Myocyte (in vitro differentiated cells): Measurements from ENCODE around the gene C1orf50. TPM values are rescaled to one million over a fixed set of nuclear protein-coding genes. Genes with fewer than 3 reads are reported as not detected.
"Not testable (repeated sequence)": the region's sequence is repeated elsewhere in the genome, so short reads cannot be mapped to it uniquely, and the experiment has no call there.

Experiments
- DNase-seq: peaks from one replicate; pipeline ENCODE4 v3.0.0-alpha.2; 2012; ENCODE audit warnings: low read depth
- total RNA-seq: library from RNA; depleted of rRNA; stranded (reverse); fragments of >200 nt; gene quantifications from 2 replicates; pipeline ENCODE4 v1.2.3, GENCODE V29; 2014

C1orf50 gene
- total RNA-seq, 1 donor from 2014 or later: 12.5 TPM

GRCh38 chr1:42797979-42798378 is 30.9 kb downstream of the C1orf50 start:
- no peak for DNase-seq

- DNase-seq: peak; percentile 48
Observed at GRCh38 chr1:42801832-42802473, 34.9 kb downstream of the C1orf50 start.

- DNase-seq: peak; percentile 57
Observed at GRCh38 chr1:42806171-42806570, 39.1 kb downstream of the C1orf50 start.

GRCh38 chr1:42806593-42806992 is 39.5 kb downstream of the C1orf50 start:
- peak; percentile 56 for DNase-seq

GRCh38 chr1:42807056-42807668 is 40.1 kb downstream of the C1orf50 start:
- DNase-seq: peak; percentile 91

- not testable (repeated sequence) for DNase-seq
Observed at GRCh38 chr1:42814815-42815214, 47.8 kb downstream of the C1orf50 start.

GRCh38 chr1:42815941-42816584 is 49.0 kb downstream of the C1orf50 start:
- no peak for DNase-seq

- peak; percentile 88 for DNase-seq
Observed at GRCh38 chr1:42816585-42817439, 49.8 kb downstream of the C1orf50 start, which contains the start of the genes ERMAP and SVBP. Gene ERMAP, plus strand, starts transcription at chr1:42817122. Its CDS starts 13,327 bp downstream, at chr1:42830449. Gene SVBP, minus strand, starts transcription at chr1:42817397. Its CDS starts 853 bp downstream, at chr1:42816544.

GRCh38 chr1:42817440-42817767 is 50.4 kb downstream of the C1orf50 start:
- DNase-seq: no peak

- no peak for DNase-seq
Observed at GRCh38 chr1:42817976-42818375, 50.9 kb downstream of the C1orf50 start.

DNA sequence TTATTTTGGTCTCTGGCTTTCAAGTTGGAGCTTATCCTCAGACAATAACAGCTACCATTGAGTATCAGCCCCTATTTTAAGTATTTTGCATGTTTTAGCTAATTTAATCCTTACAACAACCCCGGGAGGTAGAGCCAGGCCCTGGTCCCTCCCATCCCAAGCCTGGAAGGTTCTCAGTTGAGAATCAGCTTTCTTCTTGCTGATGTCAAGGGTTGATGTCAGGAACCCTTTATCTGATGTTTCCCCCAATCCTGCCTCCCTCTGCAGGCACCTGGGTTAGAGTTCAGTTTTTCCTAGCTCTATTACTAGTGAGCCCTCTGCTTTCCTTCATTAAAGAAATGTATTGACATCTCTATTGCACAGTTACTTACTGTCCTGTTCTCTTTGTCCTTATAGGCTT is 53.8 kb downstream of the C1orf50 start:
- no peak for DNase-seq

- DNase-seq: no peak
Observed at GRCh38 chr1:42821690-42822089, 54.6 kb downstream of the C1orf50 start.

DNA sequence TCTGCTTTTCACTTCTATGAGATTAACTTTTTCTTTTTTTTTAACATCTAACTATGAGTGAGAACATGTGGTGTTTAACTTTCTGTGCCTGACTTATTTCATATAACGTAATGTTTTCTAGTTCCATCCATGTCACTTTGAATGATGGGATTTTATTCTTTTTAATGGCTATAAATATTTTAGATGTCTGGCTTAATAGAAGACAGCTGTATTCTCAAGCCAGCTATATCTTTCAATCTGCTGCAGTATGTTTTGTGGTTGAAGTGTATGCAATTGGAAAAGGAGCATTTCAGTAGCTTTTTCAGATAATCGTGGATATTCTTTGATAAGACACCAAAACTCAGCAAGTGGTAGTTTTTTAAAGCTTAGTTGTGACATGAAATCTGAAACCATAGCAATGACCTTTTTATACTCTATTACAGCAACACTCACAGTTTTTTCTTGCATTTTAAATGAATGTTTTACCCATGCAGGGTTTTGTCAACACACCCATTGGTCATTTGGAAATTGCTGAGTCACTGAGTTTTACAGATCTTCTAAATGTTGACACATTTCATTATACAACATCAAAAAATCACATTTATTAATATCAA is 55.8 kb downstream of the C1orf50 start:
- DNase-seq: no peak

GRCh38 chr1:42824481-42825035 is 57.5 kb downstream of the C1orf50 start:
- no peak for DNase-seq

- no peak for DNase-seq
Observed at GRCh38 chr1:42825036-42825851, 58.2 kb downstream of the C1orf50 start.

Other genes starting within 250 kb of the C1orf50 start
- 24.3 and 42.2 TPM in 2 replicates for gene PPIH, start 108.8 kb upstream of the C1orf50 start, total RNA-seq
- gene YBX1, start 84.8 kb upstream of the C1orf50 start, total RNA-seq: 958 and 1,013 TPM in 2 replicates
- gene CLDN19, start 27.0 kb upstream of the C1orf50 start, total RNA-seq: not detected in 2 replicates
- 53.0 and 57.3 TPM in 2 replicates for gene P3H1, start 221 bp upstream of the C1orf50 start, total RNA-seq
- 0.03 and 0.05 TPM in 2 replicates for gene TMEM269, start 17.7 kb downstream of the C1orf50 start, total RNA-seq
- gene ERMAP, start 49.9 kb downstream of the C1orf50 start, total RNA-seq: 15.1 and 15.9 TPM in 2 replicates
- gene SVBP, start 50.1 kb downstream of the C1orf50 start, total RNA-seq: 30.7 and 33.6 TPM in 2 replicates
- 10.8 and 11.1 TPM in 2 replicates for gene ZNF691, start 79.4 kb downstream of the C1orf50 start, total RNA-seq
- gene SLC2A1, start 191.6 kb downstream of the C1orf50 start, total RNA-seq: 146 and 164 TPM in 2 replicates